B cell (primary cell): Measurements from ENCODE around the gene RNF167.
"Not testable (repeated sequence)": the region's sequence is repeated elsewhere in the genome, so short reads cannot be mapped to it uniquely, and the experiment has no call there.

Experiments used
- CTCF ChIP-seq: fragments of 200-600 bp; IDR thresholded peaks from one replicate; pipeline ENCODE4 v1.8.0; 2022; ENCODE audit warnings: antibody characterized with exemption, mild to moderate bottlenecking
- EZH2 ChIP-seq: IDR thresholded peaks from 2 replicates; pipeline ENCODE4 v1.6.1; 2012; ENCODE audit warnings: borderline replicate concordance, low read depth, mild to moderate bottlenecking, moderate library complexity, low read length; ENCODE audit not compliant: insufficient read depth, poor library complexity, severe bottlenecking

- TF ChIP-seq EZH2, CTCF: not testable (repeated sequence)
These were observed 25.5 kb upstream of the RNF167 start for GRCh38 chr17:4914551-4914950.
